IPS DF 19.7 (cell line): ENCODE measurements around the gene E2F2.
A peak's percentile ranks its signal among the peaks of the same experiment; 100 is the strongest.

Experiments
- DNase-seq: peaks from one replicate; pipeline ENCODE4 v3.0.0-alpha.2; 2013; ENCODE audit warnings: low read depth, low spot score

The E2F2 gene

GRCh38 chr1:23562137-23562876 lies 31.3 kb upstream of the E2F2 start:
- no peak for DNase-seq

DNA sequence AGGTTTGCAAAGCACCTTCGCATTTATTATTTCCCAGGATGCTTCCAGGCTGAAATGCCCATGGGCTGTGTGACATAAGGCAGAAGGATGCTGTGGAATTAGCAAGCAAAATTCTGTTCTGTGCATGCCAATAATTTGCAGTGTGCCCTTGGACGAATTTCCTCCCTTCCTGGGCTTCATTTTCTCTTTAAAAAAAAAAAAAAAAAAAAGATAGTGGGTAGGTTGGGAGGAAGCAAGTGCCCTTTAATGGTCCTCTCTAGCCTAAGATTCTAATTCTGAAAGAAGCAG lies 30.7 kb upstream of the E2F2 start:
- DNase-seq: no peak

DNA sequence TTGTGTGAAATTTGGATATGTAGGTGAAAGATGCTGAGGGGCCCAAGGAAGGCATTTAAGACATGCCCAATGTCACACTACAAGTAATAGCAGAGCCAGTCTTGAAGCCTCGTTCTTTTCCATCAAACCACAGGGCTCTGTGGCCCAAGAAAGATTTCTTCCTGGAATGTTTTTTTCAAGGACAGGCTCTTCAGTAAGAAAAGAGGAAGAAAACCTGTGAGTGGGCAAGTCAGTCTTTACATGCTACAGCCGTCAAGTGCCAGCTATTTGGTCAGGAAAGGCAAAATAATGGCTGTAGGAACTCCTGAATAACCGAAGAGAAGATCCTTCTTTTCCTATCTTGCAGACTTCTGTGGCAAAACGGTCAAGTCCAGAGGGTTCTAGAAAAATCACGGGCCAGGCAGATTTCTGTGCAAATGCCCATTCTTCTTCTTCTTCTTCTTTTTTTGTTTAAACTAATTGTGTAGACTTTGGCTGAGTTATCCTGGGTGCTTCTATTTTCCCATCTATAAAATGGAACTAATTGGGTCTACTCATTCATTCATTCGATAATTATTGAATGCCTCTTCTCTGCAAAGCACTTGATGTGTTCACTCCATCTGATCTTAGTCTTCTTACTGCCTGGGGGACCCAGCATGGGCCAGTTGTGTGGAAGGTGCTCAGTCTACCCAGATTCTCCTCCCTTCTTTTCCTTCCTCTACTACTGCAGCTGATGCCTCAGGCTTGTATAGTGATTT lies 30.2 kb upstream of the E2F2 start:
- no peak for DNase-seq

GRCh38 chr1:23559985-23560741 lies 29.1 kb upstream of the E2F2 start:
- no peak for DNase-seq

GRCh38 chr1:23559136-23559984 lies 28.3 kb upstream of the E2F2 start, which contains the start of gene ID3:
Gene ID3 (minus strand): TSS chr1:23559501. CDS start chr1:23559426, 75 bp downstream.
- no peak for DNase-seq

GRCh38 chr1:23558872-23559135 lies 27.8 kb upstream of the E2F2 start:
- no peak for DNase-seq

DNA sequence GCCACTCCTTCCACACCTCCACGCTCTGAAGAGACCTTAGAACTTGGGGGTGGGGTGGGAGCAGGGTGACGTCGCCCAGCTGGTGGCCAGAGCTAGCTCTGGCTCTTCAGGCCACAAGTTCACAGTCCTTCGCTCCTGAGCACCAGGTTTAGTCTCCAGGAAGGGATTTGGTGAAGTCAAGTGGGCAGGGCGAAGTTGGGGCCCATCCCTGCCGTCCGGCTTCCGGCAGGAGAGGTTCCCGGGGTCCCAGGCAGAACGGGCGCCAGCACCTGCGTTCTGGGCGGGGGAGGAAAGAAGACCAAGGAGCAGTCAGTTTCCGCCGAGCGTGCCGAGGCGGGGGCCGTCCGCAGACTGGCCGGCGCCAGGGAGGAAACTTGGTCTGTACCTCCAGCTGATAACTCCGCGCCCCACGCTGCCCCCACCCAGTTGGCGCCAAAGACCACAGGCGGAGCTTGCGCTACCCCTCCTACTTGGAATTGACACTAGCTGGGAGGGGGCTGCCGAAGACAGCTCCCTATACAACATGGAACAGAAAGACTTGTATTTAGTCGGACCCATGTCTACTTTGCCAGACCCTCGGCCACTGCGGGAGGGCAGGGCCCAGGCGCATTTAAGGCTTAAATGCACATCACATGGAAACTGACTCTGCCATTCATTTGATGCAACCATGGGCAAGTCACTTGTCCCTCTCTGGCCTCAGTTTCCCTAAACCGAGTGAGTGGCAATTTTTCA lies 27.3 kb upstream of the E2F2 start:
- no peak for DNase-seq

DNA sequence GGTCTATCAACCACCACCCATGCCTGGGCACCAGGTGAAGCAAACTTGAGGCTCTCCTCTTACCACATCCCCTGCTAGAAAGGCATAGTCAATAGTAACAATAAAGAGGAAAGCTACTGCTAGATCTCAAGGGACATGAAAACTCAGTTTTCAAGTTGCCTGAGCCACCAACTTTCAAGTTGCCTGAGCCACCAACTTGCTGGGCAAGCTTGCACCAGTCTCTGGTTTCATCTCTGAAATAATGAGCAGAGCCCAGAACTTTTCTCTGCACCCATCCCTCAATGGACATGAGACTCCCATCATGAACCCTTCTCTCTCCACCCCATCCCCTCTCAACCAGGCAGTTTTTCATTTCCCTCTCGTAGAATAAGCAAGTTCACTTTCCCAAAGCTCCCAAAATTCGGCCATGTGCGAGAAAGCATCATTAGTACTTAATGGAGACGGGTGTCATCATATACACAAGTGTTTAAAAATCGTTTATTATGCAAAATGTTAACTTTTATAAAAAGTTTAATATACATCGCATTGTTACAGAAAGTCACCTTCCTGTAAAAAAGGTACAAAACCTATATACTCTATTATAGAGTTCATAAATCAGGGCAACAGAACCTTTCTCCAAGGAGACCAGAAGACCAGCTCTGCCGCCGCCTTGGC lies 26.6 kb upstream of the E2F2 start:
- DNase-seq: no peak

DNA sequence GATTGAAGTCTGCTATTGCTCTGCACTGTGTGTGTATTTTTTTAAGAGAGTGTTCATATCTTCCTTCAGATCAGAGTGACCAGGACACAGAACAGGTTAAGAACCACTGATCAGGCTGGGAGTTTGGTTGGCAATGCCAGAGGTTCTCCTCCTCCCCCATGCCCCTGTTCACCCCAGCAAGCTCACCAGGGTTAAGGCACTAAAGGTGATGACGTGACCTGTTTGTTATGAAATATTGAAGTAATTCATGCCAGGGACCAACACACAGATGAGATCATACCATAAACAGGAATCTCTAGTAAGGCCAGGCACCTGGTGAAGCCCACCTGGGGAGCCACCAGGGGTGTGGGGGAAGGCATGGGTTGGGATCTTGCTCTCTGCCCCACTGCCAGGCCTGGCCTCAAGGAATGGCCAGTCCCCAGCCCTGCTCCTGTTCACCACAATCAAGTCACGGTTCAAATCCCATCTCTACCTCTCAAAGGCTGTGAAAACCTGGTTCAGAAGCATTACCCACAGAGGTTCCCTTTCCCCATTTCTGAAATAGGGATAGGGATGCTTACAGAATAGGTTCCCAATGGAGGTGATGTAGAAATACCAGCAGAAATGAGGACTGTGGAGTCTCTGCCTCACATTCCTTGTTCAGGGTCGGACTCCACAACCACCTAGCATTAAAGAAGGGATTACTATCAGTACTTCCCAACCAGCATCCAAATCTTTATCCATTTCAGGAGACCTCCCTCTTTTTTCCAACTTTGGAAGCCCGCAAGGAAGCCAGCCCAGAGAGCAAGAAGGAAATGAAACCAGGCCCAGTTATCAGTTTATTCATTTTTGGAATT lies 25.8 kb upstream of the E2F2 start:
- no peak for DNase-seq

GRCh38 chr1:23555986-23556634 lies 25.1 kb upstream of the E2F2 start:
- peak; percentile 98 for DNase-seq

- DNase-seq: no peak
Measured at GRCh38 chr1:23555270-23555985, 24.4 kb upstream of the E2F2 start.

- DNase-seq: no peak
Measured at GRCh38 chr1:23554481-23555269, 23.6 kb upstream of the E2F2 start.

- no peak for DNase-seq
Measured at GRCh38 chr1:23554127-23554480, 23.1 kb upstream of the E2F2 start.

DNA sequence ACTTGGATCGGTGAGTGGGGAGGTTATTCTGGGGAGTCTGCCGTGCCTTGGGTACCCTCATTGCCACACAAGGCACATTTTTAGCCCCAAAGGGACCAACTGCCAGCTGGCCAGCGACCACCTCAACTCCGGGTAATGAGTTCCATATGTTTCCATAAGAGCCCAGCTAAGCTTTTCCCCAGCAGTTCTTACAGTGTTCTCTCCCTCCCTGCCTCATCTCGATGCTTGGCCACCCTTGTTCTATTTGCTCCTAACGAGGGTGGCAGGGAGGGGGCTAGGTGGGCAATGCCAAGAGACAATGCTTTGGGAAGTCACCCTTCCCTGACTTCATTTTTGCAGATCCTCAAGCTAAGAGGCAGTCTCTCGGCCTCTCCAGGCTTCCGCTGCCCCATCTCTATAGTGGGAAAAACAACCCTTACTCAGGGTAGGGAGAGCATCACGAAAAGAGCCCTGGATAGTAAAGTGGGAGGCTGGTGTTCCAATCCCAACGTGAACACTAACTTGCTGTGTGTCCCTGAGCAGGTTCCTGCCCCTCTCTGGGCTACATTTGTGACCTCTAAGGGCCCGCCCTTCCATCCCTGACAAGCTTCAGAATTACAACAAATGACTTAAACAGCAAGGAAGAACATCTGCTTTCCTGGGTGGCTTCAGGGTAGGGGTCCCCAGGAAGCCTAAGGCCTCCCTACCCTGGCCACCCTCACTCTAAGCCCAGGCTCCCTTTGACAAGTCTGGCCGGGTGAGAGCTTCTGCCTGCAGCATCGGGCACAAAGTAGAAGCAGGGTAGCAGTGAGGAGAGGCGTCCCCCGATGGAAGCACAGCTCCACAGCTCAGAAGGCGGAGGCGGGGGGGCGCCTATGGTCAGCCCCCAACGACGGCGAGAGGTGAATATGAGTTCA lies 22.4 kb upstream of the E2F2 start:
- DNase-seq: no peak

GRCh38 chr1:23551849-23552248 lies 20.8 kb upstream of the E2F2 start:
- no peak for DNase-seq

DNA sequence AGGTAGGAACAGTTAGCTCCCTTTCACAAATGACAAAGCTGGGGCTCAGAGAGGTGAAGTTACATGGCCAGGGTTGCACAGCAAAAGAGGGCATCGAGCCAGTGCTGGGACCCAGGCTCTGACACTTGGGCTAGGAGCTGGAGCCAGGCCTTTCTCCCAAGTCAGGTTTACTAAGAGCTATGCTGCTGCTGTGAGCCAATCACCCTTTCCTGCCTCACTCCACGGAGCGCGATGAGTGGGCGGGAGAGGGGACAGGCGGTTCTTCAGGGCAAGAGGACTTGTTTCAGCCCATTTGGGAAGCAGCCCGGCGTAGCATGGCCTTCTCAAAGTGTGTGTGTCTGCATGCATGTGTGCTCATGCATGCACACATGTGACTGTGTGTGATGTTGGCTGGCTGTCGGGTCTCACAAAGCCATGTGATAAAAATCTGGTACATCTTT lies 17.7 kb upstream of the E2F2 start:
- no peak for DNase-seq
